DND-41 (cell line): ENCODE data around the gene LPAR2.

ENCODE experiments used
- ATAC-seq: fragments of 200-7000 bp; cut with Tn5 transposase; 3 replicates; pipeline ENCODE4 v1.9.1; 2021; ENCODE audit warnings: low read depth; ENCODE audit not compliant: insufficient read depth
- DNase-seq: peaks from one replicate; pipeline ENCODE4 v3.0.0-alpha.2; 2020
- H2AFZ ChIP-seq: 2 replicates; pipeline ENCODE4 v1.6.0; 2012; ENCODE audit warnings: low read depth, low read length
- H3K27ac ChIP-seq: 2 replicates; pipeline ENCODE4 v1.5.1; 2012; ENCODE audit warnings: low read length, inconsistent platforms
- H3K27me3 ChIP-seq: fragments of 200-600 bp; sonication (generic); 2 replicates; pipeline ENCODE4 v1.6.0; 2012; ENCODE audit warnings: low read length, mild to moderate bottlenecking, inconsistent platforms; ENCODE audit not compliant: insufficient read depth, poor library complexity
- H3K36me3 ChIP-seq: 2 replicates; pipeline ENCODE4 v1.5.1; 2012; ENCODE audit warnings: low read length, inconsistent platforms; ENCODE audit not compliant: insufficient read depth
- H3K4me1 ChIP-seq: 2 replicates; pipeline ENCODE4 v1.5.1; 2012; ENCODE audit warnings: mild to moderate bottlenecking, low read length; ENCODE audit not compliant: insufficient read depth
- H3K4me2 ChIP-seq: 2 replicates; pipeline ENCODE4 v1.6.0; 2012; ENCODE audit warnings: mild to moderate bottlenecking, moderate library complexity, low read length, inconsistent platforms; ENCODE audit not compliant: insufficient read depth
- H3K4me3 ChIP-seq, 2 experiments: fragments of 200-600 bp in 1 of 2; shearing (Covaris generic) in 1 of 2; 2 replicates each; pipeline ENCODE4 v1.5.1; 2012 to 2016; ENCODE audit warnings: inconsistent platforms in 2 of 2, low read length in 2 of 2, mild to moderate bottlenecking in 2 of 2, low read depth in 1 of 2, moderate library complexity in 1 of 2
- H3K79me2 ChIP-seq: 2 replicates; pipeline ENCODE4 v1.6.0; 2012; ENCODE audit warnings: low read length, inconsistent platforms; ENCODE audit not compliant: insufficient read depth
- H3K9ac ChIP-seq: 2 replicates; pipeline ENCODE4 v1.6.0; 2012; ENCODE audit warnings: low read depth, mild to moderate bottlenecking, inconsistent platforms, low read length, moderate library complexity
- H3K9me3 ChIP-seq: 2 replicates; pipeline ENCODE4 v1.5.1; 2012; ENCODE audit warnings: low read length, moderate library complexity, mild to moderate bottlenecking, inconsistent platforms; ENCODE audit not compliant: insufficient read depth, severe bottlenecking
- H4K20me1 ChIP-seq: 2 replicates; pipeline ENCODE4 v1.6.0; 2012; ENCODE audit warnings: low read length; ENCODE audit not compliant: insufficient read depth
- CTCF ChIP-seq: IDR thresholded peaks from 2 replicates; pipeline ENCODE4 v1.5.1; 2012; ENCODE audit warnings: borderline replicate concordance, low read length, moderate library complexity, mild to moderate bottlenecking; ENCODE audit not compliant: poor library complexity, severe bottlenecking; ENCODE audit errors: extremely low read depth
- EZH2 ChIP-seq: IDR thresholded peaks from 3 replicates; pipeline ENCODE4 v1.6.1; 2012; ENCODE audit warnings: borderline replicate concordance, low read depth, mild to moderate bottlenecking, moderate library complexity, low read length, inconsistent platforms; ENCODE audit not compliant: severe bottlenecking

The LPAR2 gene

GRCh38 chr19:19630426-19630825, 2.4 kb upstream of the LPAR2 start:
- Histone ChIP-seq H3K36me3 (peaks cover 58% of the 10 kb centered on the region), H3K4me3 (no peak overlapping the region), H2AFZ (no peak overlapping the region), H3K27ac (no peak overlapping the region), H3K9ac (no peak overlapping the region), H3K4me1 (no peaks in the 10 kb centered on the region), H3K4me2 (no peak overlapping the region), H3K79me2 (no peaks in the 10 kb centered on the region), H4K20me1 (peaks cover 4% of the 10 kb centered on the region), H3K9me3 (no peaks in the 10 kb centered on the region), H3K27me3 (no peaks in the 10 kb centered on the region)
- TF ChIP-seq EZH2 = no peak
- TF ChIP-seq CTCF = no peak
- DNase-seq (no peak), ATAC-seq (no peak)

GRCh38 chr19:19630062-19630414, 2.0 kb upstream of the LPAR2 start:
- DNase-seq = no peak

DNA sequence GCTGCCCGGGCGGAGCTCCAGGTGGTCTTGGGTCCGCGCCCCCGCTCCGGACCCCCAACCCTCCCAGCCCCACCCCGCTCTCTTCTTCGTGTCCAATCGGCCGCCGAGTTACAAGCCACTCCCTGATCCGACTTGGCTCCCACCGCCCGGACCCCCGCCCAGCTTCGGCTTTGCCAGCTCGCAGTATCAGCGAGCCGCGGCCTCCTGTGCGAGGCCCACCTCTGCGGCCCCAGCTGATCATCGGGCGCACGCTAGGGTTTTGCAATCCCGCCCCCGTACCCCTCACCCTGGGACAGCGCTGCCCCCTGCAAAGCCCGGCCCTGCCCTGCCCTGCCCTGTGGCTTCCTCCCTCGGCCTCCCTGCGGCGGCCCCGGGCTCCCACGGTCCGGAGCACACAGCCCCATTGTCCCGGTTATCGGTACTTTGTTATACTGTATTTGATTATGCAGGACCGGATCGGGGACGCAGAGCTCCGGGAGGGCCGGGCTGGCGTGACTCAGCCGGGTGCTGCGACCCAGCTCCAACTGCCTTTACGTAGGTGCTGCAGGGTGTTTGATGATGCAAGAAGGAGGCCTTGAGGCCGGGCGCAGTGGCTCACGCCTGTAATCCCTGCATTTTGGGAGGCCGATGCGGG, 598 bp upstream of the LPAR2 start:
- Histone ChIP-seq H3K79me2 (no peaks in the 10 kb centered on the region), H2AFZ (no peak overlapping the region), H3K4me2 (no peak overlapping the region), H3K4me3 (no peak overlapping the region), H3K27ac (no peak overlapping the region), H3K4me1 (no peaks in the 10 kb centered on the region), H4K20me1 (peaks cover 4% of the 10 kb centered on the region), H3K36me3 (peaks cover 45% of the 10 kb centered on the region), H3K9me3 (no peaks in the 10 kb centered on the region), H3K9ac (no peak overlapping the region), H3K27me3 (no peaks in the 10 kb centered on the region)
- TF ChIP-seq CTCF = no peak
- no peak for DNase-seq
- ATAC-seq = no peak

More at GRCh38 chr19:19630062-19630414, 2.0 kb upstream of the LPAR2 start:
- no peak for ATAC-seq
- no peak overlapping the region for H3K27ac ChIP-seq
- H3K9ac ChIP-seq = no peak overlapping the region
- no peak overlapping the region for H3K4me3 ChIP-seq
- H3K79me2 ChIP-seq = no peaks in the 10 kb centered on the region
- H3K27me3 ChIP-seq = no peaks in the 10 kb centered on the region
- H3K4me1 ChIP-seq = no peaks in the 10 kb centered on the region
- no peaks in the 10 kb centered on the region for H3K9me3 ChIP-seq
- TF ChIP-seq CTCF (no peak), EZH2 (no peak)
- no peak overlapping the region for H3K4me2 ChIP-seq
- peaks cover 4% of the 10 kb centered on the region for H4K20me1 ChIP-seq
- H3K36me3 ChIP-seq = peaks cover 54% of the 10 kb centered on the region
- H2AFZ ChIP-seq = no peak overlapping the region
